IPS-18a (cell line): ENCODE data around the gene SH2D3A.
"Not testable (repeated sequence)": the region's sequence is repeated elsewhere in the genome, so short reads cannot be mapped to it uniquely, and the experiment has no call there.

Source experiments
- H3K27ac ChIP-seq: one replicate; pipeline ENCODE4 v1.5.1; 2013; ENCODE audit warnings: low read length
- H3K27me3 ChIP-seq: one replicate; pipeline ENCODE4 v1.6.1; 2013; ENCODE audit warnings: mild to moderate bottlenecking, low read length; ENCODE audit not compliant: control insufficient read depth, insufficient read depth
- H3K36me3 ChIP-seq: one replicate; pipeline ENCODE4 v1.6.1; 2013; ENCODE audit warnings: low read depth, low read length; ENCODE audit not compliant: control insufficient read depth
- H3K4me1 ChIP-seq: one replicate; pipeline ENCODE4 v1.6.1; 2013; ENCODE audit warnings: low read depth, low read length; ENCODE audit not compliant: control insufficient read depth
- H3K4me3 ChIP-seq: one replicate; pipeline ENCODE4 v1.5.1; 2013; ENCODE audit warnings: low read length
- H3K9ac ChIP-seq: one replicate; pipeline ENCODE4 v1.6.1; 2013; ENCODE audit warnings: mild to moderate bottlenecking, low read length, moderate library complexity
- H3K9me3 ChIP-seq: one replicate; pipeline ENCODE4 v1.6.1; 2013; ENCODE audit warnings: low read depth, low read length; ENCODE audit not compliant: control insufficient read depth

SH2D3A gene

DNA sequence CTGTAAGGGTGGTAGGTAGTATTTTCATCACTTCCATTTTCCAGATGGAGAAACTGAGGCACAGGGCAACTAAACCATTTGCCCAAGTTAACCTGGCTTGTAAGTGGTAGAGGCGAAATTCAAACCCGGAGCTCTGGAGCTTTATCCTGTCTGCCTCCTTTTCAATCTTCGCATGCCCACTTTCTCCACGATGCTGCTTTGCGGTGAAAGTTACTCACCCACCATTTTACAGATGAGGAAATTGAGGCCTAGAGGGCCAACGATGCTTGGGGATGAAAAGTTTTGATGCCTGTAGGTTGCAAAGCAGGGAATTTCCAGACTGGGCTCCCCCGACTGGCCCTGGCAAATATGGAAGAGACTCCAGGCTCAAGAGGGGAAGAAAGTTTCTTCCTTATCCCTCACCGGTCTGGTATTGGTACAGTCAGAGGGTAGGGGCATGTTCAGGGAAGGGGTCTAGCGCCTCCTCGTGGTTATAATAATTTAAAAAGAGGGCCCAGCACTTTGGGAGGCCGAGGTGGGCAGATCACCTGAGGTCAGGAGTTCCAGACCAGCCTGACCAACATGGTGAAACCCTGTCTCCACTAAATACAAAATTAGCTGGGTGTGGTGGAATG lies 1.9 kb upstream of the SH2D3A start:
- Histone ChIP-seq H3K4me3 (no peak overlapping the region), H3K4me1 (peaks cover 19% of the 10 kb centered on the region), H3K27ac (no peak overlapping the region), H3K9ac (no peak overlapping the region), H3K36me3 (no peaks in the 10 kb centered on the region), H3K9me3 (no peaks in the 10 kb centered on the region), H3K27me3 (peaks cover 14% of the 10 kb centered on the region)

DNA sequence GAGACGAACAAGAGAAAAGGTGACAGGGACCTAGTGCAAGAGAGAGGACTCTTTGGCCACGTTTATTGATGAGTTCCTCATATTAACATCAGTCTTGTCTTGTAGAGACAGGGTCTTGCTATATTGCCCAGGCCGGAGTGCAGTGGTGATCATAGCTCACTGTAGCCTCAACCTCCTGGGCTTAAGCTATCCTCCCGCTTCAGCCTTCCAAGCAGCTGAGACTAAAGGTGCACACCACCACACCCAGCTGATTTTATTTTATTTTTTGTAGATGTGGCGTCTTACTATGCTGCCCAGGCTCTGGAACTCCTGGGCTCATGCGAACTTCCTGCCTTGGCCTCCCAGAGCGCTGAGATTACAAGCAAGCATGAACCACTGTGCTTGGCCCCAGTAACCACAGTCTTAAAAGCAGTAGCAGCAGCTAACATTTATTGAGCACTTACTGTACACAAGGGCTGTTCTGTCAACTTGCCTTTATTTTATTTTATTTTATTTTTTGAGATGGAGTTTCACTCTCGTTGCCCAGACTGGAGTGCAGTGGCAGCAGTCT lies 1.1 kb upstream of the SH2D3A start:
- Histone ChIP-seq H3K36me3 (no peaks in the 10 kb centered on the region), H3K9ac (no peak overlapping the region), H3K4me1 (peaks cover 16% of the 10 kb centered on the region), H3K27me3 (peaks cover 14% of the 10 kb centered on the region), H3K27ac (no peak overlapping the region), H3K9me3 (no peaks in the 10 kb centered on the region), H3K4me3 (peak overlapping the region; percentile 82)

DNA sequence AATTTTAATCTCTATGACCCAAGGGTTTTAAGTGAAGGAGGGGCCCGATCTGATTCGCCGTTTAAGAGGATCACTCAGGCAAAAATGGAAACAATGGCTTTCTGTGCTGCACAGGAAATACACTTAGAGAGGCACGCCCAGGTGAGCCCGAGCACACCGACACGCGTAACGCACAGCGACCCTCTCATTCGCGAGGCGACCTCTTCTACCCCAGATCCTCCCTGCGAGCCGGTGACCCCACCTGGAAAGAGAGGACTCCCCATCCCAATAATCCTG lies 216 bp downstream of the SH2D3A start:
- peaks cover 14% of the 10 kb centered on the region for H3K27me3 ChIP-seq
- H3K4me3 ChIP-seq, result peak overlapping the region; percentile 82
- H3K27ac ChIP-seq, result no peak overlapping the region
- H3K4me1 ChIP-seq, result peaks cover 15% of the 10 kb centered on the region
- H3K9ac ChIP-seq, result peak overlapping the region; percentile 50
- H3K9me3 ChIP-seq, result no peaks in the 10 kb centered on the region
- no peaks in the 10 kb centered on the region for H3K36me3 ChIP-seq

DNA sequence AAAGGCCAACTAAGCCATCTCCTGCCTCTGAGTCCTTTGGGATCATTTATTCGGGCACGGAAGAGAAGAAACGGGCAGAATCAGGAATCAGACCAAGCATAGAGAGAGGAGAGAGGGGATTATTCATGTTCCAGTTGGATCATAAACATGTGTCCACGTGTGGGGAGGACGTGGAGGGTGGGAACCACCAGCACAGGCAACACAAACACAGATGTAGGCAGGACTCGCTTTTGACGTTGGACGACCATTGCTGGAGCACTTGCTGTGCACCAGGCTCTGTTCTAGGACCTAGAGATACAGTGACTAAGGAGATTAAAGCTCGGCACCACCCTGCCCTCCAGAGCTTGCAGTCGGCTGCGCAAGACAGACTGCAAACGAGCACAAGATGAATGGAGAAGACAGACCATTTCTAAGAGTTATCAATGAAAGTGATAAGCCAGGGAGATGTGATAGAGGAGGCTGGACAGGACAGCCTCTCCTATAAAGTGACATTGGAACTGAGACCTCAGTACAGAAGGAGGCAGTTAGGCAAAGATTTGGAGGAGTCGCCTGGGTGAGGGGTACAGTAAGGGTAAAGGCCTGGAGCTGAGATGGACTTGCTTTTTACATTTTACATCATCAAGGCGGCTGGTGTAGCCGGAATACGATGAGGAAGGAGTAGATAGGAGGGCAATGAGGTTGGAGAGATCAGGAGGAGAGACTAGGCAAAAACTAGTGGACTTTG lies 716 bp downstream of the SH2D3A start:
- peak overlapping the region; percentile 50 for H3K9ac ChIP-seq
- H3K27ac ChIP-seq, result peak overlapping the region; percentile 28
- peak overlapping the region; percentile 82 for H3K4me3 ChIP-seq

DNA sequence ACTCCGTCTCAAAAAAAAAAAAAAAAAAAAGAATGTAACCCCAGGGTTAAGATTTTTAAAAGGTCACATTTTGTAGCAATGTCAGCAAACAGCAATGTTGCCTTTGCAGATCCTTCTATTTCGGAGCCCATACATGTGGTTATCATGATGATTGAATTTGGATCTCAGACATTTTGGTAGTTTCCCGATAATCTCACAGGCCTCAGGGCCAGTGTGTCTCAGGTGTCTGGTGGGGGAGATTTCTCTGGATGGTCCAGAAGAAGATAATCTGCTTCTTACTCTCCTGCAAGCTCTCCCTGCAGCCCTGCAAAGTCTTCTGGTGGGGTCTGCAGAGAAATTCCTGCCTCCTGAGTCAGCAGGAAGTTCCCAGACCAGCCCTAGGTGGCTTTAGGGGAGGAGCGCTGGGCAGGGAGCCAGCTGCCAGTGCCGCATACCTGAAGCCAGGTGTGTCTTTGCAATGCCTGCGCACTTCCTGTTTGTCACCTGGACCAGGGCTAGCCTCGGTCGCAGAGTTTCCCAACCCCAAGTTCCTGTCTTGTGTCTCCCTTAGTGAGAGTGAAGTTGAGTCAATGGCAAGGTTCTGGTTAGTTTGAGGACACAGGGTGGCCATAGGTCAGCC lies 1.4 kb downstream of the SH2D3A start:
- no peaks in the 10 kb centered on the region for H3K9me3 ChIP-seq
- peak overlapping the region; percentile 36 for H3K9ac ChIP-seq
- peaks cover 15% of the 10 kb centered on the region for H3K4me1 ChIP-seq
- H3K4me3 ChIP-seq, result peak overlapping the region; percentile 82
- H3K27ac ChIP-seq, result peak overlapping the region; percentile 53
- peaks cover 14% of the 10 kb centered on the region for H3K27me3 ChIP-seq
- H3K36me3 ChIP-seq, result no peaks in the 10 kb centered on the region

More for the DNA sequence above, 716 bp downstream of the SH2D3A start:
- H3K36me3 ChIP-seq, result no peaks in the 10 kb centered on the region
- H3K9me3 ChIP-seq, result no peaks in the 10 kb centered on the region
- H3K27me3 ChIP-seq, result peaks cover 14% of the 10 kb centered on the region
- H3K4me1 ChIP-seq, result peaks cover 15% of the 10 kb centered on the region

DNA sequence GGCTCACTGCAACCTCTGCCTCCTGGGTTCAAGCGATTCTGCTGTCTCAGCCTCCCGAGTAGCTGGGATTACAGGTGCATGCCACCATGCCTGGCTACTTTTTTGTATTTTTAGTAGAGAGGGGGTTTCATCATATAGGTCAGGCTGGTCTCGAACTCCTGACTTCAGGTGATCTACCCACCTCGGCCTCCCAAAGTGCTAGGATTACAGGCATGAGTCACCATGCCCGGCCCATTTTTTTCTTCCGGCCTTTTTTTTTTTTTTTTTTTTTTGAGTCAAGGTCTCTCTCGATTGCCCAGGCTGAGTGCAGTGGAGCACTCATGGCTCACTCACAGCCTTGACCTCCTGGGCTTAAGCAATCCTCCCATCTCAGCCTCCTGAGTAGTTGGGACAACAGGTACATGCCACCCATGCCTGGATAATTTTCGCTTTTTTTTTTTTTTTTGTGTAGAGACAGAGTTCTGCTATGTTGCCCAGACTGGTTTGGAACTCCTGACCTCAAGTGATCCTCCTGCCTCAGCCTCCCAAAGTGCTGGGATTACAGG lies 4.9 kb downstream of the SH2D3A start:
- not testable (repeated sequence) for H3K36me3 ChIP-seq, H3K9ac ChIP-seq, H3K4me3 ChIP-seq, H3K27ac ChIP-seq, H3K9me3 ChIP-seq
- H3K27me3 ChIP-seq, result peaks cover 14% of the 10 kb centered on the region
- peaks cover 15% of the 10 kb centered on the region for H3K4me1 ChIP-seq

DNA sequence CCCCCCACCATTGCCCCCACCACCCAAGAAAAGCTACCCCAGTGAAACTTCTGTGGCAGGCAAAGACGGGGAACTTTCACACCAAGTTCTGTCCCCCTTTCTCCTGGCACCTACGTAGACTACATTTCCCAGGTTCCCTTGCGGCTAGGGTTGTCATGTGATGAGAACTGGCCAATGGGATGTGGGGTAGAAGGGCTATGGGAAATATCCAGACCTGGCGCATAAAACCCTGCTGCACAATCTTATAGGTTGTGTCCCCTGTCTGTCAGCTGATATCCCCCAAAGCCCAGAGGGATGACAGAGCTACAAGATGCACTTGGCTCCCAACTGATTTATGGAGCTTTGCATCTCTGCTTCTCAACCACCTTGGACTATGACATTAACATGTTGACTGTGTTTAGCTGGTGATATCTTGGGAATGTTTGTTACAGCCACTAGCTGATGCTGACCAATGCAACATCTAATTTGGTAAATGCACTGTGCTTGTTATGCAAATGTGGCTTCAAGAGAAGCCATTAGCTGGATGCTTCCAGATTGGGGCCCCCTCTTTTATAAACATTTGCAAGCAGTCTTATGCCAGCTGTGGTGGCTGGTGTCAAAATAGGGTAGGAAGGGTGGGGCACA lies 6.1 kb downstream of the SH2D3A start:
- Histone ChIP-seq H3K9ac (no peak overlapping the region), H3K36me3 (no peaks in the 10 kb centered on the region), H3K4me3 (no peak overlapping the region), H3K27me3 (peaks cover 3% of the 10 kb centered on the region), H3K9me3 (no peaks in the 10 kb centered on the region), H3K27ac (no peak overlapping the region), H3K4me1 (peaks cover 7% of the 10 kb centered on the region)

DNA sequence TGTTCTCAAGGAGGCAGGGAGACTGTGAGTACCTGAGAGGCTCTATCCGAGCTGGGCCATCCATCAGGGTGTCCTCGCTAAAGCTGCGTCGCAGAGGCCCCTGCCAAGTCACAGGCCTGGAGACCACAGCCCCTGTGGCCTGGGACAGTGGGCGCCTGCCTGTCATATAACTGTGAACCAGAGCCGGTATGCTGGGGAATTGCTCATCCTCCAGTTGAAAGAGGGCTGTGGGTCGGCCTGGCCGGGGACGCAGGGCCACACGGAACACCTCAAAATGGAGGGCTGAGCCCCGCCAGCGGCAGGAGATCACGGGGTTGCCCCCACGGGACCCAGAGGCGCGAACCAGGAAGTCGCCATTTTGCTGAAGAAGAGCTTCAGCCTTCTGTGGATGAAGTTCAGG lies 6.6 kb downstream of the SH2D3A start:
- Histone ChIP-seq H3K4me3 (no peak overlapping the region), H3K27me3 (no peaks in the 10 kb centered on the region), H3K9me3 (no peaks in the 10 kb centered on the region), H3K9ac (no peak overlapping the region), H3K27ac (no peak overlapping the region), H3K4me1 (peaks cover 2% of the 10 kb centered on the region), H3K36me3 (no peaks in the 10 kb centered on the region)

DNA sequence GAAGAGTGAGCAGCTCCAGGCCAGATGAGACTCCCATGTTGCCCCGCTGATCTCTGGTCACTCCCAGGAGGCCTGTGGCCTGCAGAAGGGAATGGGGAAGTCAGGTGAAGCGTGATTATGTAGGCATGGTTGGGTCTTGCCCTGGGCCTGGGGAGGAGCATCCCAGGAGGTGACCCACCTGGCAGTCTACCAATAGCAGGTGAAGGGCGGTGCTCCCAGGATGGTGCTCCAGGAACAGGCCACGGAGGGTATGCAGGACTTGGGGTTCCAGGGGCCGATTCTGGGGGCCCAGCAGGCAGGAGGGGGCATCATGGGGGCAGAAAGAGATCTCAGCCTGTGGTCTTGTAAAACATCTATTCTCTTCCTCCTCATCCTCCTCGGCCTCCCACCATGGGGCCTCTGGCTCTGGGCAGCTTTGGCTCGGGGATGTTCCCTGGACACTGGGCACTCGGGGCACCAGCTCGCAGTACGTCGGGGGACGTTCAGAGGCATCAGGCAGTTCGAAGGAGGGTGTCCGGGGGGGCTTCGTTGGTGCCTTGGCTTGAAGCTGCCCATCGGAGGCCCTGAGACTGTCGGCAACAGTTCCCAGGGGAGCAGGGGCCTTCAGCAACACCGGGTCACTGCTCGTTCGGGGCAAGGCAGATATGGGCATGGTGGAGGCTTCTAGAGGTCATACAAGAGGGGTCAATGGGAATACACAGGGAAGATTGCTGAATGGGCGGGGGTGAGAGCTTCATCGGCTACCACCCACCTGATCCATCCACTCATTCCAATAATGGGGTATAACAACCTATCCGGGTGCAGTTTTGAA lies 12.4 kb downstream of the SH2D3A start:
- no peak overlapping the region for H3K4me3 ChIP-seq
- peaks cover 13% of the 10 kb centered on the region for H3K36me3 ChIP-seq
- no peaks in the 10 kb centered on the region for H3K4me1 ChIP-seq
- H3K9me3 ChIP-seq, result no peaks in the 10 kb centered on the region
- no peak overlapping the region for H3K9ac ChIP-seq
- no peak overlapping the region for H3K27ac ChIP-seq
- no peaks in the 10 kb centered on the region for H3K27me3 ChIP-seq

DNA sequence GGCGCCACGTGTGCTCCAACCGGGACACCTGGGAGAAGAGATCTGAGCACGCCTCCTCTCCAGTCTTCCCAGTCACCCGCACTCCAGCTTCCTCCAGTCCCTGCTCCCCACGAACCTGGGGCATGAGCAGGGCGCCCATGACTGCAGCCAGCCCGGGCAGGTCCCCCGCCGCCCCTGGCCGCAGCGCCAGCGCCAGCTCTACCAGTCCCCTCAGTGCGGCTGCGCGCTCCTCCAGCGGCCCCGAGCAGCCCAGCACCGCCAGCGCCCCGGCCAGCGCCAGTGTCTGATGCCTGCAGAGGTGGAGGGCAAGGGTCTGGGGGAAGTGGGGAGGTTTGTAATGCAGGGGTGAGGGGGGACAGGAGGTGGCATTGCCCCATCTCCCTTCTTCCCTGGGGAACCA lies 13.1 kb downstream of the SH2D3A start:
- Histone ChIP-seq H3K9me3 (no peaks in the 10 kb centered on the region), H3K4me1 (no peaks in the 10 kb centered on the region), H3K4me3 (no peak overlapping the region), H3K36me3 (peaks cover 20% of the 10 kb centered on the region), H3K27me3 (no peaks in the 10 kb centered on the region), H3K9ac (no peak overlapping the region), H3K27ac (no peak overlapping the region)
